GM21576 (cell line): ENCODE data around the gene MTA1.

Experiments
- ATAC-seq: cut with Tn5 transposase; IDR thresholded peaks from one replicate; pipeline ENCODE4 v1.9.1; 2021; ENCODE audit warnings: mild to moderate bottlenecking, moderate library complexity; ENCODE audit not compliant: unreplicated experiment

MTA1 gene

GRCh38 chr14:105460116-105460515 lies 40.5 kb downstream of the MTA1 start:
- ATAC-seq = no peak

- no peak for ATAC-seq
Observed at GRCh38 chr14:105460616-105461015, 41.0 kb downstream of the MTA1 start.

- ATAC-seq = no peak
Observed at GRCh38 chr14:105461903-105462302, 42.3 kb downstream of the MTA1 start.

GRCh38 chr14:105464501-105464900 lies 44.9 kb downstream of the MTA1 start:
- ATAC-seq = no peak

- ATAC-seq = no peak
Observed at GRCh38 chr14:105465209-105466031, 45.8 kb downstream of the MTA1 start.

- no peak for ATAC-seq
Observed at GRCh38 chr14:105466531-105467248, 47.1 kb downstream of the MTA1 start.

GRCh38 chr14:105467249-105467941 lies 47.8 kb downstream of the MTA1 start:
- ATAC-seq = no peak

- no peak for ATAC-seq
Observed at GRCh38 chr14:105467942-105468471, 48.4 kb downstream of the MTA1 start.

- ATAC-seq = no peak
Observed at GRCh38 chr14:105468621-105469241, 49.1 kb downstream of the MTA1 start.

- ATAC-seq = no peak
Observed at GRCh38 chr14:105469456-105470349, 50.1 kb downstream of the MTA1 start.

GRCh38 chr14:105470350-105471296 lies 51.0 kb downstream of the MTA1 start:
- no peak for ATAC-seq

- ATAC-seq = no peak
Observed at GRCh38 chr14:105471297-105471821, 51.7 kb downstream of the MTA1 start.

- no peak for ATAC-seq
Observed at GRCh38 chr14:105471823-105472485, 52.3 kb downstream of the MTA1 start.

GRCh38 chr14:105472486-105472991 lies 52.9 kb downstream of the MTA1 start:
- ATAC-seq = no peak

- no peak for ATAC-seq
Observed at GRCh38 chr14:105473033-105473676, 53.5 kb downstream of the MTA1 start.

GRCh38 chr14:105473677-105474482 lies 54.3 kb downstream of the MTA1 start:
- ATAC-seq = no peak
